A549 (cell line): ENCODE results near the gene PDXP. TPM values are rescaled to one million over a fixed set of nuclear protein-coding genes. Genes with fewer than 3 reads are reported as not detected.

Source experiments
- ATAC-seq, 2 experiments: fragments of 200-7000 bp in 1 of 2; fragments of >200 bp in 1 of 2; cut with Nextera tagmentation in 1 of 2; cut with Tn5 transposase in 1 of 2; 3 replicates each; pipeline versions ENCODE4 v1.8.0 to v1.9.1; 2018 to 2020; ENCODE audit warnings: mild to moderate bottlenecking in 1 of 2, moderate library complexity in 1 of 2
- CTCF ChIA-PET: fragments of 300-600 bp; sonication (Branson Sonifier 250); formaldehyde crosslinking; extraction: SDS; loops from one replicate; lab custom pipeline; 2021; ENCODE audit warnings: antibody characterized with exemption, inconsistent platforms; lab: Yijun Ruan, JAX
- POLR2A ChIA-PET: fragments of 350-600 bp; formaldehyde crosslinking; extraction: SDS; loops from one replicate; lab custom pipeline; 2021; ENCODE audit warnings: antibody characterized with exemption, inconsistent platforms; lab: Yijun Ruan, JAX
- DNase-seq, 2 experiments: peaks; one replicate each; pipeline versions ENCODE4 v3.0.0 to v3.0.0-alpha.2; 2011 to 2016; ENCODE audit warnings: low read depth in 1 of 2, low spot score in 1 of 2
- FAIRE-seq: peaks from 2 replicates; lab custom pipeline; 2011; peaks lifted over from hg19 to GRCh38; lab: Jason Lieb, UNC
- H3K27ac ChIP-seq, 2 experiments: fragments of >200 bp; sonication (Bioruptor Twin); formaldehyde crosslinking; 3 replicates each; pipeline ENCODE4 v1.5.1; 2016 to 2017
- H3K4me1 ChIP-seq: fragments of >200 bp; sonication (Bioruptor Twin); formaldehyde crosslinking; 3 replicates; pipeline ENCODE4 v1.6.1; 2016
- H3K4me2 ChIP-seq: fragments of >200 bp; sonication (Bioruptor Twin); formaldehyde crosslinking; 3 replicates; pipeline ENCODE4 v1.6.1; 2016
- H3K4me3 ChIP-seq: fragments of >200 bp; sonication (Bioruptor Twin); formaldehyde crosslinking; 3 replicates; pipeline ENCODE4 v1.5.1; 2016
- H3K9me3 ChIP-seq: fragments of >200 bp; sonication (Bioruptor Twin); formaldehyde crosslinking; 3 replicates; pipeline ENCODE4 v1.6.1; 2016
- BHLHE40 ChIP-seq: IDR thresholded peaks from 2 replicates; pipeline ENCODE4 v1.6.1; 2012; ENCODE audit warnings: low read depth, low read length, inconsistent platforms
- CBX8 ChIP-seq: fragments of 200-600 bp; sonication (generic); IDR thresholded peaks from 2 replicates; pipeline ENCODE4 v1.6.1; 2016
- CHD4 ChIP-seq: fragments of 200-600 bp; sonication (generic); IDR thresholded peaks from 2 replicates; pipeline ENCODE4 v1.6.1; 2016; ENCODE audit warnings: antibody characterized with exemption, mild to moderate bottlenecking, borderline replicate concordance
- EHMT2 ChIP-seq: fragments of 200-600 bp; sonication (generic); IDR thresholded peaks from 2 replicates; pipeline ENCODE4 v1.6.1; 2016; ENCODE audit warnings: antibody characterized with exemption, low read depth, mild to moderate bottlenecking, moderate library complexity
- ESRRA ChIP-seq: fragments of 150-350 bp; IDR thresholded peaks from 2 replicates; pipeline ENCODE4 v1.6.1; 2014; ENCODE audit warnings: mild to moderate bottlenecking, low read length, borderline replicate concordance
- FOXS1 ChIP-seq: fragments of 250-450 bp; sonication (Bioruptor Pico); IDR thresholded peaks from 2 replicates; pipeline ENCODE4 v1.5.0; 2020; ENCODE audit warnings: mild to moderate bottlenecking, moderate library complexity
- GATA3 ChIP-seq: IDR thresholded peaks from 2 replicates; pipeline ENCODE4 v1.6.1; 2012; ENCODE audit warnings: borderline replicate concordance
- HDAC2 ChIP-seq: fragments of 200-600 bp; sonication (generic); IDR thresholded peaks from 2 replicates; pipeline ENCODE4 v1.6.1; 2016
- HOXA7 ChIP-seq: fragments of 250-450 bp; sonication (Bioruptor Pico); IDR thresholded peaks from 2 replicates; pipeline ENCODE4 v1.5.0; 2020; ENCODE audit warnings: mild to moderate bottlenecking, moderate library complexity
- JUNB ChIP-seq: fragments of >200 bp; sonication (Bioruptor Twin); formaldehyde crosslinking; IDR thresholded peaks from 2 replicates; pipeline ENCODE4 v1.6.1; 2016
- KDM5A ChIP-seq: fragments of 200-600 bp; sonication (generic); IDR thresholded peaks from 2 replicates; pipeline ENCODE4 v1.6.1; 2016; ENCODE audit warnings: antibody characterized with exemption, mild to moderate bottlenecking
- MYC ChIP-seq: IDR thresholded peaks from 2 replicates; pipeline ENCODE4 v1.6.1; 2012; ENCODE audit warnings: mild to moderate bottlenecking, inconsistent platforms, low read length, improper control_type of control experiment, borderline replicate concordance
- NFE2L2 ChIP-seq: fragments of 150-350 bp; conservative IDR thresholded peaks from 2 replicates; pipeline ENCODE4 v1.6.1; 2014; ENCODE audit warnings: low read length
- RARB ChIP-seq: fragments of 250-450 bp; sonication (Bioruptor Pico); IDR thresholded peaks from 2 replicates; pipeline ENCODE4 v1.8.0; 2021; ENCODE audit warnings: mild to moderate bottlenecking, moderate library complexity
- RCOR1 ChIP-seq: fragments of 150-350 bp; IDR thresholded peaks from 2 replicates; pipeline ENCODE4 v1.6.1; 2014; ENCODE audit warnings: antibody characterized with exemption, low read length, low read depth
- RFX5 ChIP-seq: fragments of 450-650 bp; IDR thresholded peaks from 2 replicates; pipeline ENCODE4 v1.7.1; 2014; ENCODE audit warnings: antibody characterized with exemption, mild to moderate bottlenecking, moderate library complexity
- TFCP2L1 ChIP-seq: fragments of 250-450 bp; sonication (Bioruptor Pico); IDR thresholded peaks from 2 replicates; pipeline ENCODE4 v1.5.0; 2021; ENCODE audit warnings: mild to moderate bottlenecking
- WGBS: methylation state at CpG from one replicate; pipeline ENCODE4 v1.1.6; 2017; ENCODE audit errors: missing lambda C conversion rate; 5-methylcytosine and 5-hydroxymethylcytosine counted together
- polyA plus RNA-seq, 4 experiments: library from polyadenylated mRNA; depleted of rRNA in 3 of 4; stranded (reverse); fragments of >200 nt; fragmentation: RNase III in 1 of 4; extraction: RNeasy Plus Mini Kit Qiagen cat#74134 plus additional on column Dnase treatment in 1 of 4; gene quantifications; 2 replicates in 3 of 4; 3 replicates in 1 of 4; pipeline ENCODE4 v1.2.3, GENCODE V29; 2011 to 2017
- TF ChIP-seq, protein P1 (sequence below): IDR thresholded peaks from 2 replicates; pipeline ENCODE4 v1.6.1; 2012
- TF ChIP-seq, protein P2 (sequence below): fragments of >200 bp; sonication (Bioruptor Twin); formaldehyde crosslinking; IDR thresholded peaks from 3 replicates; pipeline ENCODE4 v1.6.1; 2016

PDXP gene
- polyA plus RNA-seq, 2 of the 4 experiments (the other 2 are of a cell fraction), result 11.5 to 13.1 TPM

DNA sequence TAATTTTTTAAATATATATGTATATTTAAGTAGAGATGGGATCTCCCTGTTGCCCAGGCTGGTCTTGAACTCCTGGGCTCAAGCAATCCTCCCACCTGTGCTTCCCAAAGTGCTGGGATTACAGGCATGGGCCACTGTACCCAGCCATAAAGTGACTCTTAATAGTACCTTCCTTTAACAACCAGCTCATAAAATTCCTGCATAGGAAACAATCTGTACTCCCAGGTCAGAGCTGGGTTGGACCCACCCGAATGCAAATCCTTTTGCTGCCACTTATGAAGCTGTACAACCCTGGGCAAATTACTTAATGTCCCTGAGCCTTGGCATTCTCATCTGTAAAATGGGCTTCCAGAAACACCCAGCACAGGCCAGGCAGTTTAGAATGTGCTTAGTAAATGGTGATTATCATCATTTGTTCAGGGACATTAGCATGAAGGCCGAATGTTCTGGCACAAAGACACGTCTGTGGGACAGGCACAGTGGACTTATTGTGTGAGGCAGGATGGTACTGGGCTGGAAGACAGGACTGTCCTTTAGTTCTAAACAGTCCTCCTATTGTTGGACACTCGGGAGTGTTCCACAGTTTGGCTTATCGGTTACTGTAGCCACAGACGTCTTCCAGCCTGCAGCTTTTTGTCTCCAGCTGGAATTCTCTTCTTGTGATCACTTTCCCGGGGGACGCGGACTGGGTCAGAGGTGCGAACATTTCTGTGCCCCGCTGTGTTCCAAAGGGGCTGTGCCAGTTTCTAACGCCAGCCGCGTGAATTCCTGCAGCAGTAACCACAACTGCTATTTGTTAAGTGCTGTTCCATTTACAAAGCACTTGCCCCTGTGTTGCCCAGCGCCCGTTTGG is 6.0 kb downstream of the PDXP start:
- no peak overlapping the region for H3K4me2 ChIP-seq
- no peaks in the 10 kb centered on the region for H3K9me3 ChIP-seq
- H3K4me3 ChIP-seq, result no peak overlapping the region
- FAIRE-seq (no peak), ATAC-seq (no peak), DNase-seq (no peak)
- H3K4me1 ChIP-seq, result peaks cover 9% of the 10 kb centered on the region; the same call in 2 of the 3 replicates
- WGBS, result 89% methylated on average over 14 of the region's 16 CpGs
- POLR2A ChIA-PET, result no interaction called here
- no peak for TF ChIP-seq NFE2L2
- TF ChIP-seq, protein P1, sequence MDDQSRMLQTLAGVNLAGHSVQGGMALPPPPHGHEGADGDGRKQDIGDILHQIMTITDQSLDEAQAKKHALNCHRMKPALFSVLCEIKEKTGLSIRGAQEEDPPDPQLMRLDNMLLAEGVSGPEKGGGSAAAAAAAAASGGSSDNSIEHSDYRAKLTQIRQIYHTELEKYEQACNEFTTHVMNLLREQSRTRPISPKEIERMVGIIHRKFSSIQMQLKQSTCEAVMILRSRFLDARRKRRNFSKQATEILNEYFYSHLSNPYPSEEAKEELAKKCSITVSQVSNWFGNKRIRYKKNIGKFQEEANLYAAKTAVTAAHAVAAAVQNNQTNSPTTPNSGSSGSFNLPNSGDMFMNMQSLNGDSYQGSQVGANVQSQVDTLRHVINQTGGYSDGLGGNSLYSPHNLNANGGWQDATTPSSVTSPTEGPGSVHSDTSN, result no peak
- no peak for TF ChIP-seq BHLHE40
- no peak for TF ChIP-seq HDAC2
- no peak for TF ChIP-seq HOXA7
- no peak for TF ChIP-seq RARB (CRISPR knock-in tag)
- TF ChIP-seq JUNB, result no peak
- CTCF ChIA-PET, result interaction anchor here (0.6 to 5.3 kb wide), 4 partner anchors 22 to 283 kb away, joined by 3 to 17 read pairs (median 4); no protein-coding TSS in a partner anchor
- H3K27ac ChIP-seq, result no peak overlapping the region

DNA sequence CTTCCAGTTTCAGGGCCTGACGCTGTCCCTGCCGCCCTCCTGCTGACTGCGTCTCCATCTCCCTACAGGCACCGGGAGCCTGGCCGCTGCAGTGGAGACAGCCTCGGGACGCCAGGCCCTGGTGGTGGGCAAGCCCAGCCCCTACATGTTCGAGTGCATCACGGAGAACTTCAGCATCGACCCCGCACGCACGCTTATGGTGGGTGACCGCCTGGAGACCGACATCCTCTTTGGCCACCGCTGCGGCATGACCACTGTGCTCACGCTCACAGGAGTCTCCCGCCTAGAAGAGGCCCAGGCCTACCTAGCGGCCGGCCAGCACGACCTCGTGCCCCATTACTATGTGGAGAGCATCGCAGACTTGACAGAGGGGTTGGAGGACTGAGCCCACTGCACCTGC is 7.0 kb downstream of the PDXP start:
- no peaks in the 10 kb centered on the region; the same call in 2 of the 3 replicates for H3K4me1 ChIP-seq
- H3K4me3 ChIP-seq, result no peak overlapping the region
- FAIRE-seq, result no peak
- WGBS, result 95% methylated on average over 12 of the region's 24 CpGs
- ATAC-seq, result no peak
- DNase-seq, result no peak
- TF ChIP-seq NFE2L2, result no peak
- TF ChIP-seq RCOR1, result no peak
- H3K9me3 ChIP-seq, result no peaks in the 10 kb centered on the region
- H3K27ac ChIP-seq, result no peak overlapping the region
- no peak overlapping the region for H3K4me2 ChIP-seq
- CTCF ChIA-PET, result interaction anchor here (0.6 to 5.3 kb wide), 3 partner anchors 16 to 31 kb away, joined by 3 to 17 read pairs (median 3); no protein-coding TSS in a partner anchor
- POLR2A ChIA-PET, result no interaction called here

DNA sequence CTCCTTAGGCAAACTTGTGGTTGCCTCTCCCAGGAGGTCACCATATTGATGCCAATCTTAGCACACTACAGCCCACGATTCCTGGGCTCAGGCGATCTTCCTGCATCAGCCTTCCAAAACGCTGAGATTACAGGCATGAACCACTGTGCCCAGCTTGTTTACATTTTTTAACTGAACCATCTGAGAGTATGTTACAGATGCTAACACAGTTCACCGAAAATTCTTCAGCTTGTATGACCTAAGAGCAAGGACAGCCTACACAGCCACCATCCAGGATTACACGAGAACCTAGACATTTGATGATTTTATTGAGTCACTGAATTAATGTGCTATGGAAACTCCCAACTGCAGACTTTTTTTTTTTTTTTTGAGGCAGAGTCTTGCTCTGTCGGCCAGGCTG is 11.1 kb downstream of the PDXP start:
- POLR2A ChIA-PET, result no interaction called here
- no peak overlapping the region for H3K27ac ChIP-seq
- TF ChIP-seq FOXS1 (CRISPR knock-in tag), result no peak
- TF ChIP-seq BHLHE40, result no peak
- TF ChIP-seq GATA3, result no peak
- TF ChIP-seq RARB (CRISPR knock-in tag), result no peak
- TF ChIP-seq, protein P1, result no peak
- TF ChIP-seq EHMT2, result no peak
- TF ChIP-seq NFE2L2, result no peak
- no peak for TF ChIP-seq KDM5A
- no peak for TF ChIP-seq MYC
- no peak for TF ChIP-seq CHD4
- no peak for TF ChIP-seq HDAC2
- TF ChIP-seq, protein P2, sequence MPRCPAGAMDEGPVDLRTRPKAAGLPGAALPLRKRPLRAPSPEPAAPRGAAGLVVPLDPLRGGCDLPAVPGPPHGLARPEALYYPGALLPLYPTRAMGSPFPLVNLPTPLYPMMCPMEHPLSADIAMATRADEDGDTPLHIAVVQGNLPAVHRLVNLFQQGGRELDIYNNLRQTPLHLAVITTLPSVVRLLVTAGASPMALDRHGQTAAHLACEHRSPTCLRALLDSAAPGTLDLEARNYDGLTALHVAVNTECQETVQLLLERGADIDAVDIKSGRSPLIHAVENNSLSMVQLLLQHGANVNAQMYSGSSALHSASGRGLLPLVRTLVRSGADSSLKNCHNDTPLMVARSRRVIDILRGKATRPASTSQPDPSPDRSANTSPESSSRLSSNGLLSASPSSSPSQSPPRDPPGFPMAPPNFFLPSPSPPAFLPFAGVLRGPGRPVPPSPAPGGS, result no peak
- TF ChIP-seq RFX5, result no peak
- TF ChIP-seq ESRRA, result no peak
- no peak for TF ChIP-seq CBX8
- no peak for TF ChIP-seq TFCP2L1 (CRISPR knock-in tag)
- TF ChIP-seq, all 56 proteins: peak for 0

More for the DNA sequence above, 11.1 kb downstream of the PDXP start:
- ATAC-seq, result no peak
- WGBS, result 71% methylated on average over 5 of the region's 6 CpGs
- no peak overlapping the region for H3K4me2 ChIP-seq
- H3K4me1 ChIP-seq, result peaks cover 2% of the 10 kb centered on the region; the same call in 1 of the 3 replicates
- no peak for FAIRE-seq
- no peak for DNase-seq
- no peak overlapping the region for H3K4me3 ChIP-seq
- CTCF ChIA-PET, result interaction anchor here (0.6 to 15.2 kb wide), 5 partner anchors 9 to 125 kb away, joined by 3 to 152 read pairs (median 4); partner anchors contain the start of gene PDXP
- no peaks in the 10 kb centered on the region for H3K9me3 ChIP-seq
